ENCODE results near the gene RGS5. TPM values are rescaled to one million over a fixed set of nuclear protein-coding genes. Genes with fewer than 3 reads are reported as not detected.

The RGS5 gene
- total and polyA plus RNA-seq, 2 donors (not counting 3 experiments of a cell fraction or from before 2014, with no cell fraction given), result 287 to 770 TPM

GRCh38 chr1:163170975-163171676 lies 31.6 kb downstream of the RGS5 start:
- H2AFZ ChIP-seq (ENCODE audit: low read depth, low read length), result peak overlapping the region; percentile 47
- peaks cover 80% of the 10 kb centered on the region for H3K4me1 ChIP-seq (ENCODE audit: control insufficient read depth, extremely low read depth, insufficient read depth, low read length)
- BruUV-seq (replicated peaks), result no TSS peak
- no peaks in the 10 kb centered on the region for H3K9me1 ChIP-seq (replicated peaks; ENCODE audit: control insufficient read depth, extremely low read depth, insufficient read depth, low read length)
- CTCF ChIA-PET, result interaction anchor here (0.7 to 2.0 kb wide), 11 partner anchors 10 to 323 kb away, joined by 3 to 18 read pairs (median 5); partner anchors contain the start of gene RGS4
- peak overlapping the region in 1 of 3 experiments; percentile 18 for H3K4me3 ChIP-seq (replicated peaks in 1 of 3; ENCODE audit: insufficient read depth in 1 of 3, low read depth in 1 of 3, low read length in 3 of 3)
- peak overlapping the region; percentile 88 for H3K9ac ChIP-seq (replicated peaks; ENCODE audit: extremely low read depth, insufficient read depth, low read length)
- peak overlapping the region; percentile 89 for H3K27ac ChIP-seq (ENCODE audit: insufficient read depth, low read depth, low read length)
- H4K20me1 ChIP-seq (replicated peaks; ENCODE audit: control insufficient read depth, extremely low read depth, insufficient read depth, low read length), result no peaks in the 10 kb centered on the region
- peak; percentile 69 for DNase-seq (ENCODE audit: low read depth, low spot score)
- no peak for FAIRE-seq
- no peaks in the 10 kb centered on the region for H3K9me3 ChIP-seq (replicated peaks; ENCODE audit: control insufficient read depth, insufficient read depth, low read length)
- POLR2A ChIA-PET, result interaction anchor here (0.7 kb wide), 1 partner anchor 323 kb away, joined by 3 read pairs; no protein-coding TSS in a partner anchor
- intact Hi-C loops (cut with micrococcal nuclease) (loop anchor here (1.0 to 5.0 kb wide), 2 partner anchors 99 to 199 kb away; no protein-coding TSS in a partner anchor), dilution Hi-C loops (cut with MboI; ENCODE audit: extremely low pct_ligation_motif_present, low sequenced_read_pairs) (no loop called here)
- peaks cover 32% of the 10 kb centered on the region for H3K79me2 ChIP-seq (ENCODE audit: control insufficient read depth, insufficient read depth, low read length)
- H3K36me3 ChIP-seq (ENCODE audit: control insufficient read depth in 2 of 2, extremely low read depth in 1 of 2, insufficient read depth in 2 of 2, low read length in 2 of 2), result peaks cover 0 to 5% of the 10 kb centered on the region in 2 experiments
- H3K27me3 ChIP-seq (ENCODE audit: control insufficient read depth in 2 of 2, insufficient read depth in 2 of 2, low read length in 2 of 2), result no peaks in the 10 kb centered on the region
- H3K4me2 ChIP-seq (ENCODE audit: insufficient read depth, low read length), result peak overlapping the region; percentile 79
- TF ChIP-seq POLR2AphosphoS5 (IDR thresholded peaks at IDR 0.05; ENCODE audit: insufficient read depth, low read depth, low read length), result no peak
- TF ChIP-seq MAX (IDR thresholded peaks at IDR 0.05; ENCODE audit: insufficient read depth, insufficient read length), result no peak
- TF ChIP-seq FOS (IDR thresholded peaks at IDR 0.05; ENCODE audit: borderline replicate concordance, insufficient read depth, low read length), result no peak
- peak; percentile 47 to 49 for TF ChIP-seq CTCF (IDR thresholded peaks at IDR 0.05; ENCODE audit: extremely low read depth in 1 of 2, insufficient read depth in 1 of 2, low read depth in 1 of 2, low read length in 2 of 2)
- TF ChIP-seq POLR2A (IDR thresholded peaks at IDR 0.05; ENCODE audit: low read depth, low read length), result no peak
- TF ChIP-seq MYC (IDR thresholded peaks at IDR 0.05; ENCODE audit: low read depth, low read length), result no peak
- TF ChIP-seq JUN (IDR thresholded peaks at IDR 0.05; ENCODE audit: borderline replicate concordance, insufficient read depth, insufficient read length, low read depth), result no peak
